MM.1S (cell line): Measurements from ENCODE around the gene NTPCR.

Experiments
- DNase-seq: peaks from one replicate; pipeline ENCODE4 v3.0.0-alpha.2; 2015
- H2AFZ ChIP-seq: fragments of 300-600 bp; sonication (generic); 2 replicates; pipeline ENCODE4 v1.6.0; 2016; ENCODE audit warnings: antibody characterized with exemption, low read length
- H3F3A ChIP-seq: fragments of 300-600 bp; sonication (generic); 2 replicates; pipeline ENCODE4 v1.6.1; 2016; ENCODE audit warnings: mild to moderate bottlenecking, antibody characterized with exemption, low read length, moderate library complexity, mixed read lengths; ENCODE audit not compliant: insufficient read depth
- H3K27ac ChIP-seq: fragments of 300-600 bp; sonication (generic); 2 replicates; pipeline ENCODE4 v1.5.1; 2016; ENCODE audit warnings: mild to moderate bottlenecking, low read length
- H3K27me3 ChIP-seq: fragments of 300-600 bp; sonication (generic); replicated peaks from 2 replicates; pipeline ENCODE4 v1.6.0; 2016; ENCODE audit warnings: low read length; ENCODE audit not compliant: insufficient read depth
- H3K36me3 ChIP-seq: fragments of 300-600 bp; sonication (generic); replicated peaks from 2 replicates; pipeline ENCODE4 v1.6.1; 2016; ENCODE audit warnings: mild to moderate bottlenecking, low read length, mixed read lengths; ENCODE audit not compliant: insufficient read depth
- H3K4me1 ChIP-seq: fragments of 300-600 bp; sonication (generic); 2 replicates; pipeline ENCODE4 v1.6.1; 2016; ENCODE audit warnings: low read length, mixed read lengths
- H3K4me2 ChIP-seq: fragments of 300-600 bp; sonication (generic); 2 replicates; pipeline ENCODE4 v1.6.0; 2016; ENCODE audit warnings: low read depth, low read length
- H3K4me3 ChIP-seq: fragments of 300-600 bp; sonication (generic); 2 replicates; pipeline ENCODE4 v1.5.1; 2016; ENCODE audit warnings: low read length, mixed read lengths
- H3K79me2 ChIP-seq: fragments of 300-600 bp; sonication (generic); 2 replicates; pipeline ENCODE4 v1.6.1; 2016; ENCODE audit warnings: mixed run types, low read length, mixed read lengths
- H3K9ac ChIP-seq: fragments of 300-600 bp; sonication (generic); 2 replicates; pipeline ENCODE4 v1.6.1; 2016; ENCODE audit warnings: low read length, mixed read lengths
- H3K9me2 ChIP-seq: fragments of 300-600 bp; sonication (generic); replicated peaks from 2 replicates; pipeline ENCODE4 v1.6.1; 2016; ENCODE audit warnings: mild to moderate bottlenecking, low read length, mixed read lengths; ENCODE audit not compliant: insufficient read depth
- H3K9me3 ChIP-seq: fragments of 300-600 bp; sonication (generic); replicated peaks from 2 replicates; pipeline ENCODE4 v1.6.1; 2016; ENCODE audit warnings: mild to moderate bottlenecking, low read length, mixed read lengths; ENCODE audit not compliant: insufficient read depth
- H4K20me1 ChIP-seq: fragments of 300-600 bp; sonication (generic); 2 replicates; pipeline ENCODE4 v1.6.1; 2016; ENCODE audit warnings: mild to moderate bottlenecking, low read length, moderate library complexity, mixed read lengths; ENCODE audit not compliant: insufficient read depth
- CTCF ChIP-seq: fragments of 300-600 bp; sonication (generic); IDR thresholded peaks from 2 replicates; pipeline ENCODE4 v1.5.1; 2016; ENCODE audit warnings: antibody characterized with exemption, low read length, mixed read lengths
- EZH2 ChIP-seq: fragments of 300-600 bp; sonication (generic); optimal IDR thresholded peaks from 2 replicates; pipeline ENCODE3; 2017; ENCODE audit warnings: low read depth, mild to moderate bottlenecking, antibody characterized with exemption, low read length, mixed read lengths
- EZH2phosphoT487 ChIP-seq: fragments of 300-600 bp; sonication (generic); IDR thresholded peaks from 2 replicates; pipeline ENCODE4 v1.6.1; 2018; ENCODE audit warnings: antibody characterized with exemption, low read length

The NTPCR gene

GRCh38 chr1:232974971-232975370 is 24.6 kb downstream of the NTPCR start:
- DNase-seq, result no peak
- Histone ChIP-seq H3K4me2 (no peak overlapping the region), H3K27ac (no peak overlapping the region), H3K4me1 (no peaks in the 10 kb centered on the region), H3K79me2 (no peaks in the 10 kb centered on the region), H3K9me2 (no peaks in the 10 kb centered on the region), H3K9me3 (no peaks in the 10 kb centered on the region), H3K9ac (no peak overlapping the region), H2AFZ (no peak overlapping the region), H4K20me1 (no peaks in the 10 kb centered on the region), H3F3A (no peaks in the 10 kb centered on the region), H3K4me3 (no peak overlapping the region), H3K27me3 (no peaks in the 10 kb centered on the region), H3K36me3 (0 out of 2 replicates have a peak, but pooled peaks cover 4% of the 10 kb centered on the region)
- TF ChIP-seq EZH2phosphoT487 (no peak), EZH2 (no peak), CTCF (no peak)

GRCh38 chr1:232978091-232978634 is 27.8 kb downstream of the NTPCR start:
- Histone ChIP-seq H3K4me2 (no peak overlapping the region), H3K4me3 (no peak overlapping the region), H3K4me1 (no peaks in the 10 kb centered on the region)

GRCh38 chr1:232978815-232979214 is 28.4 kb downstream of the NTPCR start:
- Histone ChIP-seq H3K9ac (no peak overlapping the region), H3K27ac (no peak overlapping the region), H3K4me3 (no peak overlapping the region), H3K9me2 (no peaks in the 10 kb centered on the region), H3K79me2 (no peaks in the 10 kb centered on the region), H4K20me1 (no peaks in the 10 kb centered on the region), H3K4me1 (no peaks in the 10 kb centered on the region), H3F3A (no peaks in the 10 kb centered on the region), H3K9me3 (no peaks in the 10 kb centered on the region), H3K4me2 (no peak overlapping the region), H2AFZ (no peak overlapping the region), H3K36me3 (no peaks in the 10 kb centered on the region), H3K27me3 (no peaks in the 10 kb centered on the region)
- TF ChIP-seq EZH2, result no peak
- TF ChIP-seq EZH2phosphoT487, result no peak
- no peak for TF ChIP-seq CTCF
- DNase-seq, result no peak

More at GRCh38 chr1:232978091-232978634, 27.8 kb downstream of the NTPCR start:
- H3K9me3 ChIP-seq, result no peaks in the 10 kb centered on the region
- H3K9ac ChIP-seq, result no peak overlapping the region
- H3F3A ChIP-seq, result no peaks in the 10 kb centered on the region
- no peak overlapping the region for H2AFZ ChIP-seq
- no peaks in the 10 kb centered on the region for H3K9me2 ChIP-seq
- H3K36me3 ChIP-seq, result no peaks in the 10 kb centered on the region
- H4K20me1 ChIP-seq, result no peaks in the 10 kb centered on the region
- DNase-seq, result no peak
- H3K79me2 ChIP-seq, result no peaks in the 10 kb centered on the region
- H3K27ac ChIP-seq, result no peak overlapping the region
- TF ChIP-seq EZH2 (no peak), CTCF (no peak), EZH2phosphoT487 (no peak)
- no peaks in the 10 kb centered on the region for H3K27me3 ChIP-seq
